K562 (cell line): Measurements from ENCODE around the gene PTGIR. TPM values are rescaled to one million over a fixed set of nuclear protein-coding genes. Genes with fewer than 3 reads are reported as not detected.

Experiments used
- ARID1B ChIP-seq: fragments of 450-650 bp; IDR thresholded peaks from 2 replicates; pipeline ENCODE4 v1.6.1; 2016; ENCODE audit warnings: antibody characterized with exemption, mild to moderate bottlenecking, inconsistent platforms
- ARID4B ChIP-seq: sonication (generic); formaldehyde crosslinking; IDR thresholded peaks from 2 replicates; pipeline ENCODE4 v1.8.0; 2022; ENCODE audit warnings: mild to moderate bottlenecking, missing genetic modification reagents
- CBFA2T3 ChIP-seq: fragments of 450-650 bp; IDR thresholded peaks from 2 replicates; pipeline ENCODE4 v1.6.1; 2017
- CHCHD3 ChIP-seq: fragments of 250-450 bp; sonication (Bioruptor Pico); IDR thresholded peaks from 2 replicates; pipeline ENCODE4 v2.1.2; 2022; ENCODE audit warnings: mild to moderate bottlenecking
- CXXC5 ChIP-seq: fragments of 250-450 bp; sonication (Bioruptor Pico); IDR thresholded peaks from 2 replicates; pipeline ENCODE4 v1.8.0; 2022; ENCODE audit warnings: inconsistent platforms, mild to moderate bottlenecking, moderate library complexity
- KLF1 ChIP-seq: fragments of 450-650 bp; IDR thresholded peaks from 2 replicates; pipeline ENCODE4 v1.6.1; 2016; ENCODE audit warnings: missing genetic modification characterization, missing compliant biosample characterization
- MECOM ChIP-seq: fragments of 250-450 bp; sonication (Bioruptor Pico); IDR thresholded peaks from 2 replicates; pipeline ENCODE4 v1.8.0; 2022; ENCODE audit warnings: inconsistent platforms
- MTA2 ChIP-seq: fragments of 450-650 bp; IDR thresholded peaks from 2 replicates; pipeline ENCODE4 v1.6.1; 2016; ENCODE audit warnings: low read depth
- MYNN ChIP-seq, 2 experiments: sonication (generic); formaldehyde crosslinking in 1 of 2; IDR thresholded peaks; 2 replicates each; pipeline versions ENCODE4 v1.5.0 to v1.6.1; 2016 to 2020; ENCODE audit warnings: antibody characterized with exemption in 1 of 2, missing genetic modification reagents in 1 of 2
- RNF2 ChIP-seq: sonication (generic); IDR thresholded peaks from 2 replicates; pipeline ENCODE4 v1.6.1; 2016
- STAT5B ChIP-seq: fragments of 250-450 bp; sonication (Bioruptor Pico); IDR thresholded peaks from 2 replicates; pipeline ENCODE4 v1.8.0; 2021; ENCODE audit warnings: mild to moderate bottlenecking, inconsistent platforms
- ZFX ChIP-seq: sonication (generic); formaldehyde crosslinking; IDR thresholded peaks from 2 replicates; pipeline ENCODE4 v1.8.0; 2022; ENCODE audit warnings: mild to moderate bottlenecking, missing genetic modification reagents, moderate library complexity
- ZNF212 ChIP-seq: fragments of 450-650 bp; formaldehyde crosslinking; IDR thresholded peaks from 2 replicates; pipeline ENCODE4 v1.4.0; 2020; ENCODE audit warnings: mild to moderate bottlenecking
- ZNF609 ChIP-seq: sonication (generic); formaldehyde crosslinking; IDR thresholded peaks from 2 replicates; pipeline ENCODE4 v1.8.1; 2023; ENCODE audit warnings: missing genetic modification reagents, mild to moderate bottlenecking, borderline replicate concordance
- polyA plus RNA-seq, 8 experiments: library from polyadenylated mRNA; depleted of rRNA in 4 of 8; stranded (reverse) in 5 of 8; unstranded in 3 of 8; fragments of >200 nt; fragmentation: Nextera tagmentation in 2 of 8; fragmentation: Illumina TruSeq in 1 of 8; extraction: Ambion mirVana in 2 of 8; extraction: Trizol in 1 of 8; gene quantifications; 2 replicates each; pipeline versions ENCODE4 v1.2.1 to v1.2.3, GENCODE V29; 2011 to 2014; ENCODE audit warnings: inconsistent platforms in 1 of 8, missing spikeins in 1 of 8
- total RNA-seq, 7 experiments: library from RNA; depleted of rRNA in 6 of 7; stranded (reverse); fragments of >200 nt in 6 of 7; fragmentation: Illumina TruSeq in 2 of 7; extraction: Trizol in 2 of 7; gene quantifications; 2 replicates each; pipeline versions ENCODE4 v1.2.1 to v1.2.3, GENCODE V29; 2011 to 2021; ENCODE audit warnings: low replicate concordance in 1 of 7

The PTGIR gene
- total and polyA plus RNA-seq, 9 of the 15 experiments (the other 6 are each of a cell fraction or from before 2014, with no cell fraction given): 0.11 to 3.4 (median 1.1) TPM; not detected in 1

GRCh38 chr19:46629546-46630025 lies 4.7 kb upstream of the PTGIR start (continued):
- 0 out of 2 replicates have a peak, but pooled peaks have one; percentile 32 for TF ChIP-seq KLF1 (tag)
- peak; percentile 91 for TF ChIP-seq MYNN (IDR thresholded peaks at IDR 0.05)
- no peak for TF ChIP-seq MYNN (CRISPR knock-in tag; IDR thresholded peaks at IDR 0.05)
- TF ChIP-seq ZNF609: 0 out of 2 replicates have a peak, but pooled peaks have one; percentile 55
- TF ChIP-seq STAT5B (CRISPR knock-in tag): no peak
- TF ChIP-seq CXXC5: peak; percentile 85
- no peak for TF ChIP-seq MECOM (CRISPR knock-in tag)
- 0 out of 2 replicates have a peak, but pooled peaks have one; percentile 27 for TF ChIP-seq MTA2
- peak; percentile 89 for TF ChIP-seq CBFA2T3
- no peak for TF ChIP-seq ZNF212 (CRISPR knock-in tag)
- peak; percentile 87 for TF ChIP-seq ZFX (CRISPR knock-in tag)
- TF ChIP-seq ARID1B: peak; percentile 79
- no peak for TF ChIP-seq CHCHD3 (CRISPR knock-in tag)
- TF ChIP-seq RNF2: peak; percentile 31; the same call in 1 of the 2 replicates
- peak; percentile 57; the same call in 1 of the 2 replicates for TF ChIP-seq ARID4B (CRISPR knock-in tag)
